ENCODE results near the gene CLP1.

- TF ChIP-seq JUND (IDR thresholded peaks at IDR 0.05) (no peak), GABPA (IDR thresholded peaks at IDR 0.05 in 1 of 2, conservative IDR thresholded peaks at IDR 0.05 in 1 of 2) (no peak), FOXA1 (IDR thresholded peaks at IDR 0.05) (no peak)
- TF ChIP-seq, protein P1, sequence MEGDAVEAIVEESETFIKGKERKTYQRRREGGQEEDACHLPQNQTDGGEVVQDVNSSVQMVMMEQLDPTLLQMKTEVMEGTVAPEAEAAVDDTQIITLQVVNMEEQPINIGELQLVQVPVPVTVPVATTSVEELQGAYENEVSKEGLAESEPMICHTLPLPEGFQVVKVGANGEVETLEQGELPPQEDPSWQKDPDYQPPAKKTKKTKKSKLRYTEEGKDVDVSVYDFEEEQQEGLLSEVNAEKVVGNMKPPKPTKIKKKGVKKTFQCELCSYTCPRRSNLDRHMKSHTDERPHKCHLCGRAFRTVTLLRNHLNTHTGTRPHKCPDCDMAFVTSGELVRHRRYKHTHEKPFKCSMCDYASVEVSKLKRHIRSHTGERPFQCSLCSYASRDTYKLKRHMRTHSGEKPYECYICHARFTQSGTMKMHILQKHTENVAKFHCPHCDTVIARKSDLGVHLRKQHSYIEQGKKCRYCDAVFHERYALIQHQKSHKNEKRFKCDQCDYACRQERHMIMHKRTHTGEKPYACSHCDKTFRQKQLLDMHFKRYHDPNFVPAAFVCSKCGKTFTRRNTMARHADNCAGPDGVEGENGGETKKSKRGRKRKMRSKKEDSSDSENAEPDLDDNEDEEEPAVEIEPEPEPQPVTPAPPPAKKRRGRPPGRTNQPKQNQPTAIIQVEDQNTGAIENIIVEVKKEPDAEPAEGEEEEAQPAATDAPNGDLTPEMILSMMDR (IDR thresholded peaks at IDR 0.05; ENCODE audit: low read depth, low read length, missing input control) = no peak
These were observed 4.4 kb upstream of the CLP1 start for GRCh38 chr11:57653163-57653562.

Measured in liver (tissue), 3 donors.